ENCODE measurements around the gene SF3A1. TPM values are rescaled to one million over a fixed set of nuclear protein-coding genes. Genes with fewer than 3 reads are reported as not detected.

The SF3A1 gene
- total RNA-seq, 2 donors from 2014 or later, result 134 to 146 TPM

- ATAC-seq, result no peak
- no peak for DNase-seq
- intact Hi-C loops (cut with DNase I, micrococcal nuclease), result loop anchor here in 1 of 2 donors (2.0 kb wide), 1 partner anchor 102 kb away; no protein-coding TSS in a partner anchor
Observed at GRCh38 chr22:30286331-30286730, 70.4 kb downstream of the SF3A1 start.

- ATAC-seq (no peak), DNase-seq (no peak)
- intact Hi-C loops (cut with DNase I, micrococcal nuclease), result loop anchor here in 1 of 2 donors (2.0 kb wide), 1 partner anchor 103 kb away; no protein-coding TSS in a partner anchor
Observed at GRCh38 chr22:30285846-30286200, 70.9 kb downstream of the SF3A1 start.

GRCh38 chr22:30285176-30285845, 71.4 kb downstream of the SF3A1 start:
- intact Hi-C loops (cut with DNase I, micrococcal nuclease), result no loop called here
- no peak for ATAC-seq
- DNase-seq, result no peak

- intact Hi-C loops (cut with DNase I, micrococcal nuclease), result no loop called here
- no peak for ATAC-seq
Observed at GRCh38 chr22:30284666-30285065, 72.0 kb downstream of the SF3A1 start.

GRCh38 chr22:30284172-30284571, 72.5 kb downstream of the SF3A1 start:
- DNase-seq, result no peak
- intact Hi-C loops (cut with DNase I, micrococcal nuclease), result no loop called here
- ATAC-seq, result no peak

More at GRCh38 chr22:30284666-30285065, 72.0 kb downstream of the SF3A1 start:
- DNase-seq, result no peak

GRCh38 chr22:30283342-30283741, 73.4 kb downstream of the SF3A1 start:
- DNase-seq (no peak), ATAC-seq (no peak)
- intact Hi-C loops (cut with DNase I, micrococcal nuclease), result no loop called here

- intact Hi-C loops (cut with DNase I, micrococcal nuclease), result no loop called here
- ATAC-seq (no peak), DNase-seq (no peak)
Observed at GRCh38 chr22:30282616-30283046, 74.1 kb downstream of the SF3A1 start.

Other genes starting within 250 kb of the SF3A1 start
- gene LIF, start 110.1 kb downstream of the SF3A1 start, total RNA-seq, result 10 to 100 TPM in 1 of 2 donors, 1 to 10 TPM in 1; 8.2 to 11.7 TPM
- gene OSM, start 90.0 kb downstream of the SF3A1 start, total RNA-seq, result under 1 TPM in 1 of 2 donors, not detected in 1; 0.20 TPM
- 1 to 10 TPM; 3.7 to 4.2 TPM for gene CASTOR1, start 67.4 kb downstream of the SF3A1 start, total RNA-seq
- gene TBC1D10A, start 30.0 kb downstream of the SF3A1 start, total RNA-seq, result 10 to 100 TPM; 32.0 to 41.2 TPM
- gene CCDC157, start 113 bp upstream of the SF3A1 start, total RNA-seq, result 1 to 10 TPM; 1.6 to 2.3 TPM
- 1 to 10 TPM; 8.7 to 9.5 TPM for gene RNF215, start 30.5 kb upstream of the SF3A1 start, total RNA-seq
- 1 to 10 TPM; 4.6 to 5.2 TPM for gene SEC14L2, start 40.1 kb upstream of the SF3A1 start, total RNA-seq
- 10 to 100 TPM; 23.1 to 34.9 TPM for gene MTFP1, start 68.9 kb upstream of the SF3A1 start, total RNA-seq
- gene SEC14L3, start 115.1 kb upstream of the SF3A1 start, total RNA-seq, result not detected
- gene SEC14L4, start 148.8 kb upstream of the SF3A1 start, total RNA-seq, result not detected
- gene SEC14L6, start 189.8 kb upstream of the SF3A1 start, total RNA-seq, result under 1 TPM; 0.11 to 0.27 TPM
- gene GAL3ST1, start 217.8 kb upstream of the SF3A1 start, total RNA-seq, result 10 to 100 TPM; 12.1 to 17.4 TPM
- 10 to 100 TPM; 36.4 to 48.3 TPM for gene PES1, start 235.0 kb upstream of the SF3A1 start, total RNA-seq

All from left colon (tissue), 2 donors.